ENCODE data around the gene CHRNB4. TPM values are rescaled to one million over a fixed set of nuclear protein-coding genes. Genes with fewer than 3 reads are reported as not detected.

Gene CHRNB4
- total and polyA plus RNA-seq, 4 donors = not detected

DNA sequence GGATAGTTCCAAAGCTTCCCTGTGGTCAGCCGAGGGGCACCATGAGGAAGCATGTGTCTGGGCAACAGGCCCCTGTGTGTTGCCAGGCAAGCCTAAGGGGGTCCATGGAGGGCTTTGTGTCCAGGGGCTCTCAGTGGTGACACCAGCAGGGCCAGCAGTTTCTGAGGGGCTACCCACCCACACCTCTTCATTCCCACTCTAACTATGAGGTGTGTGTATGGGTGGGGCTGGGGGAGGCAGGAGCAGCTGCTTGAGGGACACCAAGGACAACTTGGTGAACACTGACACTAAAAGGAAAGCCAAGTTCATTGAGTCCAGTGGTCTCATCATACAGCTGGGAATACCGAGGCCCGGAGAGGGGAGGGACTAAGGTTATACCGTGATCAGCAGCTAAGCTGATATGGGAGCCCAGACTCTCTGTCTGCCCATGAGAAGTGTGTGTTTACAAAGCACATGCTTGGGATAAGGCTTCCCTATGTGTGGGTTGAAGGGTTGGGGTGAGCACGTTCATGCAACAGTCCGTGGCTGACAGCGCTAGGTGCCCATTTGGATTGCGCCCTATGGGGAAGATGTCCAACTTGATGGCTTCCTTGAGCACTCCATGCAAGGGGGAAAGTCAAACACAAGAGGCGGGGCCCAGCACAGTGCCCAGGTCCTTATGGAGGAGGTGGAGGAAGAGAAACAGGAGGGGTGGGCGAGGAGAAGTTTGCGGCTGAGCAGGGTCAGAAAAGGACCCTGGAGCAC, 34.8 kb upstream of the CHRNB4 start:
- no peaks in the 10 kb centered on the region for H3K9me3 ChIP-seq (ENCODE audit: control insufficient read depth in 4 of 4, low read length in 3 of 4)
- no peak for TF ChIP-seq HNF4G (IDR thresholded peaks at IDR 0.05)
- no peak for TF ChIP-seq RAD21 (IDR thresholded peaks at IDR 0.05)
- DNase-seq (ENCODE audit: low spot score) = no peak
- H3K9ac ChIP-seq (ENCODE audit: low read depth in 1 of 2, low read length in 2 of 2) = no peak overlapping the region
- no peak overlapping the region for H3K4me3 ChIP-seq (ENCODE audit: low read depth in 1 of 3, low read length in 3 of 3)
- 94% methylated on average over 11 of the region's 11 CpGs for WGBS
- no peaks in the 10 kb centered on the region for H3K27me3 ChIP-seq (ENCODE audit: control insufficient read depth in 4 of 4, insufficient read depth in 4 of 4, low read length in 3 of 4)
- no peaks in the 10 kb centered on the region for H3K36me3 ChIP-seq (ENCODE audit: control insufficient read depth in 4 of 4, insufficient read depth in 3 of 4, low read depth in 1 of 4, low read length in 3 of 4)
- peaks cover 0 to 8% (median 4%) of the 10 kb centered on the region in 4 donors for H3K4me1 ChIP-seq (ENCODE audit: control insufficient read depth in 4 of 4, insufficient read depth in 4 of 4, low read length in 3 of 4)
- H3K27ac ChIP-seq (ENCODE audit: low read depth in 1 of 2, low read length in 2 of 2) = no peak overlapping the region

- peaks cover 0 to 8% (median 4%) of the 10 kb centered on the region in 4 donors for H3K4me1 ChIP-seq (ENCODE audit: control insufficient read depth in 4 of 4, insufficient read depth in 4 of 4, low read length in 3 of 4)
- TF ChIP-seq GABPA (IDR thresholded peaks at IDR 0.05 in 1 of 2, conservative IDR thresholded peaks at IDR 0.05 in 1 of 2) = no peak
- TF ChIP-seq FOXA1 (IDR thresholded peaks at IDR 0.05) = no peak
- TF ChIP-seq CTCF (IDR thresholded peaks at IDR 0.05; ENCODE audit: low read depth, low read length, missing input control) = no peak
- no peak for TF ChIP-seq SP1 (IDR thresholded peaks at IDR 0.05)
- no peak for TF ChIP-seq HNF4G (IDR thresholded peaks at IDR 0.05)
- TF ChIP-seq REST (IDR thresholded peaks at IDR 0.05) = no peak
- no peak for TF ChIP-seq TAF1 (conservative IDR thresholded peaks at IDR 0.05)
- TF ChIP-seq FOXA2 (IDR thresholded peaks at IDR 0.05) = no peak
- TF ChIP-seq YY1 (IDR thresholded peaks at IDR 0.05) = no peak
- TF ChIP-seq, protein P1, sequence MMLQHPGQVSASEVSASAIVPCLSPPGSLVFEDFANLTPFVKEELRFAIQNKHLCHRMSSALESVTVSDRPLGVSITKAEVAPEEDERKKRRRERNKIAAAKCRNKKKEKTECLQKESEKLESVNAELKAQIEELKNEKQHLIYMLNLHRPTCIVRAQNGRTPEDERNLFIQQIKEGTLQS (IDR thresholded peaks at IDR 0.05) = no peak
- TF ChIP-seq RAD21 (IDR thresholded peaks at IDR 0.05) = no peak
- no peak for TF ChIP-seq EGR1 (IDR thresholded peaks at IDR 0.05; ENCODE audit: low read depth in 2 of 2)
- H3K36me3 ChIP-seq (ENCODE audit: control insufficient read depth in 4 of 4, insufficient read depth in 3 of 4, low read depth in 1 of 4, low read length in 3 of 4) = no peaks in the 10 kb centered on the region
- 96% methylated on average over 4 of the region's 4 CpGs for WGBS
- no peak for DNase-seq (ENCODE audit: low spot score)
- no peaks in the 10 kb centered on the region for H3K27me3 ChIP-seq (ENCODE audit: control insufficient read depth in 4 of 4, insufficient read depth in 4 of 4, low read length in 3 of 4)
- H3K9me3 ChIP-seq (ENCODE audit: control insufficient read depth in 4 of 4, low read length in 3 of 4) = no peaks in the 10 kb centered on the region
- H3K4me3 ChIP-seq (ENCODE audit: low read depth in 1 of 3, low read length in 3 of 3) = no peak overlapping the region
- H3K27ac ChIP-seq (ENCODE audit: low read depth in 1 of 2, low read length in 2 of 2) = no peak overlapping the region
- H3K9ac ChIP-seq (ENCODE audit: low read depth in 1 of 2, low read length in 2 of 2) = no peak overlapping the region
These were observed 34.2 kb upstream of the CHRNB4 start for GRCh38 chr15:78675206-78675605.
